ENCODE measurements around the gene LOXL4.

DNA sequence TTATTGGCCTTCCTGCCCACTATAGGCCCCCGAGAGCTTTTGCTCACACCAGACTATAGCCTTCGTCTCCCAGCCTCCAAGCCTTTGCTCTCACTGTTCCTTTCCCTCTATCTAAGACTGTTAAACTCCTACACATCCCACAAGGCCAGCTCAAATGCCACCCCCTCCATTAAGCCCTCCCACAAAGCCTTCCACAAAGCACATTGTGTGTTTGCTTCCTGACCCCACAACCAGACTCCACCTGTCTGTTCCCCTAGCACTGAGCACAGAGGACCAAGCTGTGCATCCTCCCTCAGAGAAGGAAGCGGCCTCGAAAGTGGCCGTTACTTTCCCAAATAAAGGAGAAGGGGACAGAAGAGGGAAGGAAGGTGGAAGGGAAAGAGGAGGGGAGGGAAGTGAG, 1.3 kb downstream of the LOXL4 start:
- TF ChIP-seq, protein P1, sequence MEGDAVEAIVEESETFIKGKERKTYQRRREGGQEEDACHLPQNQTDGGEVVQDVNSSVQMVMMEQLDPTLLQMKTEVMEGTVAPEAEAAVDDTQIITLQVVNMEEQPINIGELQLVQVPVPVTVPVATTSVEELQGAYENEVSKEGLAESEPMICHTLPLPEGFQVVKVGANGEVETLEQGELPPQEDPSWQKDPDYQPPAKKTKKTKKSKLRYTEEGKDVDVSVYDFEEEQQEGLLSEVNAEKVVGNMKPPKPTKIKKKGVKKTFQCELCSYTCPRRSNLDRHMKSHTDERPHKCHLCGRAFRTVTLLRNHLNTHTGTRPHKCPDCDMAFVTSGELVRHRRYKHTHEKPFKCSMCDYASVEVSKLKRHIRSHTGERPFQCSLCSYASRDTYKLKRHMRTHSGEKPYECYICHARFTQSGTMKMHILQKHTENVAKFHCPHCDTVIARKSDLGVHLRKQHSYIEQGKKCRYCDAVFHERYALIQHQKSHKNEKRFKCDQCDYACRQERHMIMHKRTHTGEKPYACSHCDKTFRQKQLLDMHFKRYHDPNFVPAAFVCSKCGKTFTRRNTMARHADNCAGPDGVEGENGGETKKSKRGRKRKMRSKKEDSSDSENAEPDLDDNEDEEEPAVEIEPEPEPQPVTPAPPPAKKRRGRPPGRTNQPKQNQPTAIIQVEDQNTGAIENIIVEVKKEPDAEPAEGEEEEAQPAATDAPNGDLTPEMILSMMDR (IDR thresholded peaks at IDR 0.05; ENCODE audit: poor library complexity): no peak
- TF ChIP-seq EZH2phosphoT487 (IDR thresholded peaks at IDR 0.05; ENCODE audit: low read depth, severe bottlenecking, unreplicated experiment) (no peak), EZH2 (IDR thresholded peaks at IDR 0.05; ENCODE audit: borderline replicate concordance) (no peak)

All from hepatocyte (in vitro differentiated cells).